IPS-NIHi7 (cell line): ENCODE results near the gene TCHH.
A peak's percentile ranks its signal among the peaks of the same experiment; 100 is the strongest.
"Not testable (repeated sequence)": the region's sequence is repeated elsewhere in the genome, so short reads cannot be mapped to it uniquely, and the experiment has no call there.

Source experiments
- DNase-seq: peaks from one replicate; pipeline ENCODE4 v3.0.0; 2012; ENCODE audit warnings: mixed read lengths; ENCODE audit errors: extremely low spot score

TCHH gene, protein sequence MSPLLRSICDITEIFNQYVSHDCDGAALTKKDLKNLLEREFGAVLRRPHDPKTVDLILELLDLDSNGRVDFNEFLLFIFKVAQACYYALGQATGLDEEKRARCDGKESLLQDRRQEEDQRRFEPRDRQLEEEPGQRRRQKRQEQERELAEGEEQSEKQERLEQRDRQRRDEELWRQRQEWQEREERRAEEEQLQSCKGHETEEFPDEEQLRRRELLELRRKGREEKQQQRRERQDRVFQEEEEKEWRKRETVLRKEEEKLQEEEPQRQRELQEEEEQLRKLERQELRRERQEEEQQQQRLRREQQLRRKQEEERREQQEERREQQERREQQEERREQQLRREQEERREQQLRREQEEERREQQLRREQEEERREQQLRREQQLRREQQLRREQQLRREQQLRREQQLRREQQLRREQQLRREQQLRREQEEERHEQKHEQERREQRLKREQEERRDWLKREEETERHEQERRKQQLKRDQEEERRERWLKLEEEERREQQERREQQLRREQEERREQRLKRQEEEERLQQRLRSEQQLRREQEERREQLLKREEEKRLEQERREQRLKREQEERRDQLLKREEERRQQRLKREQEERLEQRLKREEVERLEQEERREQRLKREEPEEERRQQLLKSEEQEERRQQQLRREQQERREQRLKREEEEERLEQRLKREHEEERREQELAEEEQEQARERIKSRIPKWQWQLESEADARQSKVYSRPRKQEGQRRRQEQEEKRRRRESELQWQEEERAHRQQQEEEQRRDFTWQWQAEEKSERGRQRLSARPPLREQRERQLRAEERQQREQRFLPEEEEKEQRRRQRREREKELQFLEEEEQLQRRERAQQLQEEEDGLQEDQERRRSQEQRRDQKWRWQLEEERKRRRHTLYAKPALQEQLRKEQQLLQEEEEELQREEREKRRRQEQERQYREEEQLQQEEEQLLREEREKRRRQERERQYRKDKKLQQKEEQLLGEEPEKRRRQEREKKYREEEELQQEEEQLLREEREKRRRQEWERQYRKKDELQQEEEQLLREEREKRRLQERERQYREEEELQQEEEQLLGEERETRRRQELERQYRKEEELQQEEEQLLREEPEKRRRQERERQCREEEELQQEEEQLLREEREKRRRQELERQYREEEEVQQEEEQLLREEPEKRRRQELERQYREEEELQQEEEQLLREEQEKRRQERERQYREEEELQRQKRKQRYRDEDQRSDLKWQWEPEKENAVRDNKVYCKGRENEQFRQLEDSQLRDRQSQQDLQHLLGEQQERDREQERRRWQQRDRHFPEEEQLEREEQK (N-terminal part only)

DNA sequence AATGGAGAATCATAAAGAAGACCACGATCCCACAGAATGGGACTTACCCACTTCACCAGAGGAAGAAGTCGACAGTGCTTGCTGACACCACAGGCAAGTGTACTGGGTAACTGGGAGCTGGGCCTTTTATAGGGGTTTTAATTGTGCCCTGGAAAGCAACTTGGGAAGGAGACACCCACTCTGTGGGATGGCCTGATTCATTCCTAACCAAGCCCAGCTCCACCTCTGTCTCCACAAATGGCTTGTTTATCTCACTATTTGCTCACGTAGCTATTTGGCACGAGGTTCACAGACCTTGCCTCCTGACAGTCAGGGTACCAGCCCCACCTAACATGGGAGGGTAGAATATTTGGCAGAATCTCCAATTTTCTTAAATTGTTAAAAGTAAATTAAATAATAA, at the start of gene TCHH:
TSS of gene TCHH (minus strand) at position 101 of the 400 bp plus-strand sequence. CDS start 1,364 bp downstream, outside the sequence.
- DNase-seq: no peak

DNA sequence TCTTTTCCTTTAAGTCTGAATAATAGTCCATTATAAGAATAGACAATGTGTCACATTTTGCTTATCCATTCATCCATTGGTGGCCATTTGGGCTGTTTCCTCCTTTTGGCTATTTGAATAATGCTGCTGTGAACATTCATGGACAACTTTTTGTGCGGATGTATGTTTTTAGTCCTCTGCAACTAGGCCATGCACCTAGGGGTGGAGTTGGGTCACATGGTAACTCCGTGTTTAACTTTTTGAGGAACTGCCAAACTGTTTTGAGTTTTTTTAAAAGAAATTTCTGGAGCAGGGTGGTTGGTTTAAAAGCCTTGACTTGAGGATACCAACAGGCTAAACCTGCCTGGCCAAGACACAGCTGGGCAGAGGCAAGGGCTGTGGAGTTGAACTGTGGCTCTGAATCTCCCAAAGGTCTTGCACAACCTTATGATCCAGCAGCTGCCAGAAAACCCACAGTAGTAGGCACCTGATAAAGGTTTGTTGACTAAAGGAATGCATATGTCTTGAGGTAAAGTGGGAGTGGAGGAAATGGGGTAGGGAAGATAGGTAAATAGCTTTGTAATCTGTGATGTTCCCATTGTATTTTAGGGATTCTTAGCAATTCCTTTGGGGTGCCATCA, 49.4 kb upstream of the TCHH start:
- DNase-seq: no peak

DNA sequence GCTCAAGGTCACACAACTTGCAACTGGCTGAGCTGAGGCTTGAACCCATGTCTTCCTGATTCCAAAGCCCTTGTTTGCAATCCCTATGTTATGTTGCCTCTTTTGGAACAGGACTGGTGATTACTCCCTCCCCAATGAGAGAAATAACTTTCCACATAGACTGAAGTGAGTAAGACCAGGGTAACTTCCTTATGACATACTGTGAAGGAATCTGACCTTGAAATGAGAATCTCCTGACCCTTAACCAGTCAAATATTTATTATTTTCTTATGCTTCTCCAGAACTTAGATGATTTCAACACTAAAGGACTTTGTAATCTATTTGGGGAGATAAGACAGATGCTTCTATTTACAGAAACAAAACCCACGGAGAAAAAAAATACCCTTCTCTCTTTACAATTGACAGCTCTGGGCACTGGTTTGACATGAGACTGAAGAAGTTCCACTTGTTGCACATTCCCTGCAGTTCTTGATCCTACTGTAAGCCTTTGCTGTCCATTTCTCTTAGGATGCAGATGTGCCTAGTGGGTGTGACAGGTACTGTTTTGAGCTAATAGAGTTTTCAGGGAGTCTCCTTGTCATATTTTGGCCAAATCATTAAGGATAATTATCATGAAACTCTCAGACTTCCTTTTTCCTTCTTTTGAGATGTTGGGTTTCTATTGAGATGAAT, 47.7 kb upstream of the TCHH start:
- no peak for DNase-seq

DNA sequence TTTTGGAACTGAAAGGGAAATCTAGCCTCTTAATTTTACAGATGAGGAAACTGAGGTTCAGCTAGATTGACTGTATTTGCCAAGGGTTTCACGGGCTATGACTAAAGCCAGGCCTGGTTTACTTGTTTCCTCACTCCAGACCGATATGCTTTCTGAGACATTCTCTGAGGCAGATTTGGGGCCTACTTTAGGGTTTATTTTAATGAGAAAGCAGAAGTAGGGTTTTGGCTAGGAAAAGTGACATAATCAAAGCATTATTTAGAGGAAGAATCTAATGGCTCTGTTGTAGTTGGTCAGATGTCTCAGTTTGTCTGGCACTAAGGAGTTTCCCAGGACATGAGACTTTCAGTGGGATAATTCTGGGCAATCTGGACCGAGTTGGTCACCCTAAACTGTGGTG, 45.3 kb upstream of the TCHH start:
- DNase-seq: no peak

DNA sequence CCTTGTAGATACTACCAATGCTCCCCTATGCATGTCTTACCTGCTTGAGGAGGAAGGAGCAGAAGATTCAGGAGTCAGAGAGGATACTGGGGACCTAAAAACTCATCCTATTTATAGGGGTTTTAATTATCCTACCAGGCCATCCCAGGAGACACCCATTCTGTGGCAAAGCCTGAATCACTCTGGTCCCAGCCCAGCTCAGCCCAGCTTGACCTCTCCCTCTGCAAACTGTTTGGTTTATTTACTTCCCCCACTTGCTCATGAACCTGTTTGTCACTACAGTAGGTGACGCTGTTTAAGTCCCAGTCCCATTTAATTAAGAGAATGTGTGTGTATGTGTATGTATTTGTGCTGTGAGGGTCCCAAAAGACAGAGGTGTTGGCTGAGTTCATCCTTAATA, 43.9 kb upstream of the TCHH start, which contains the start of gene RPTN:
TSS of gene RPTN (minus strand) at position 85 of the 400 bp plus-strand sequence. CDS start 1,339 bp downstream, outside the sequence.
- DNase-seq: no peak

DNA sequence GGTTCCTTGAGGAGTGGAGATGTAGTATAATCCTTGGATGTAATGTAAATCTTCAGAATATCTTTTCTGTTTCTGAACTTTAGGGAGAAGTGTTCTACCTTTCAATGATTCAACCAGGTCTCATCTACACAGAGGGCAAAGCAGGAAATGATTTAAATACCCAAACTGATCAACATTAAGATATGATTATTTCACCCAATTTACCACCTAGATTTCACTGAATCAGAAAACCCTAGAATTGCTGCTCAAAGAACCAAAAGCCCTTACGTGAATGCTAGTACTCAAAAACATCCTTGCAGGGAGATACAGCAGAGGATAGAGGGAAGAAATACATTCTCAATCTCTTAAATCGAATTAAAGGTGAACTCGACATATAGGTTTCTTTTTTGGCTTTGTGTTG, 38.8 kb upstream of the TCHH start:
- no peak for DNase-seq

DNA sequence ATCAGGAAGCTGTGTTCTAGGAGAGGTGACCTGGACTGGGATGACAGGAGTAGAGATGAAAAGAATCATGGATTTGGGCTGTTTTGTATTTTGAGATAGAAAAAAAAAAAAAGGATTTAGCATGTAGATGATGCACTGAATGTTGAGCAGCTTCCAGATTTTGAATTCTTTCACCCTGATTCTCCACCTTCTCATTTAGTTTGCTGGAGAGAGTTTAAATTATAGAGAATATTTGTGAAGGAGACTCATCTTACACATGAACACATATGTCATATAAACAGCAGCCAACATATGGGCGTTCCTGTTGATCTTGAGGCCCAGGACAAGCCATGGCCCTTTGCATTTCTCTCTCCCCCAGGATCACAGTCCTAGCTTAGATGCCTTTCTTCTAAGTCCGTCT, 36.4 kb upstream of the TCHH start:
- DNase-seq: no peak

DNA sequence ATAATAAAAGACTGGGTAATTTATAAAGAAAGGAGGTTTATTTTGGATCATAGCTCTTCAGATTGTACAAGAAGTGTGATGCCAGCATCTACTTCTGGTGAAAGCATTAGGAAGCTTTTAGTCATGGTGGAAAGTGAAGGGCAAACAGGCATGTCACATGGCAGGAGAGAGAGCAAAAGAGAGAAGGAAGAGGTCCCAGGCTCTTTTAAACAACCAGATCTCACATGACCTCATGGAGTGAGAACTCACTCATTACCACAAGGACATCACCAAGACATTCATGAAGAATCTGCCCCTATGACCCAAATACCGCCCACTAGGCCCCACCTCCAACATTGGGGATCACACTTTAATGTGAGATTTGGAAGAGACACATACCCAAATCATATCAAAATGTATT, 33.7 kb upstream of the TCHH start:
- no peak for DNase-seq

DNA sequence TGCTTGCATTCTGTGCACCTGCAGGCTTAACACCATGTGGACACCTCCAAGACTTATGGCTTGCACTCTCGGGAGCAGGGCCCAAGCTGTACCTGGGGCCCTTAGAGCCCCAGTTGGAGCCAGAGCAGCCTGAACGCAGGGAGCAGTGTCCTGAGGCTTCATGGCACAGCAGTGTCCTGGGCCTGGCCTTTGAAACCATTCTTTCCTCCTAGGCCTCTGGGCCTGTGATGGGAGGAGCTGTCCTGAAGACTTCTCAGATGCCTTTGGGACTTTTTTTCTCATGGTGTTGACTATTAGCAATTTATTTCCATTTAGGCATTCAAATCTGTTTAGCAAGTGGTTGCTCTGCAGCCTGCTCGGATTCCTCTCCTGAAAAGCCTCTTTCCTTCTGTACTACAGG, 32.8 kb upstream of the TCHH start:
- DNase-seq: no peak

DNA sequence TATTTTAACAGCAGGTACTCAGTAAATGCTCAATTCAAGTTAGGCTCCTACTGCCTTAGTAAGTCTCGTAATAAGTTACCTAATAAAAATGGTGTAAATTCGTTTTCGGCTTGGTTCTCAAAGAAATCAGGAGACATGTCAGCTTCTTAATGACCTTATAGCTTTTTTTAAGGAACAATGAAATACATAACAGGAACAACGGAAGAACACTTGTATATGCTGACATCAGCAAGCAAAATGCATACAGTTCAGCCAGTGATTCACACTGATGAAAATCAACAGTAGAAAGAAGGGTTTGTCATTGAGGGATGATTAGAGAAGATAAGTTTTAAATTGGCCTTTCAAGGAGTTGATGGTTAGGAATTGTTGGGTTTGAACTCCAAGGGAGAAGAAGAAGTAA, 30.5 kb upstream of the TCHH start:
- no peak for DNase-seq

DNA sequence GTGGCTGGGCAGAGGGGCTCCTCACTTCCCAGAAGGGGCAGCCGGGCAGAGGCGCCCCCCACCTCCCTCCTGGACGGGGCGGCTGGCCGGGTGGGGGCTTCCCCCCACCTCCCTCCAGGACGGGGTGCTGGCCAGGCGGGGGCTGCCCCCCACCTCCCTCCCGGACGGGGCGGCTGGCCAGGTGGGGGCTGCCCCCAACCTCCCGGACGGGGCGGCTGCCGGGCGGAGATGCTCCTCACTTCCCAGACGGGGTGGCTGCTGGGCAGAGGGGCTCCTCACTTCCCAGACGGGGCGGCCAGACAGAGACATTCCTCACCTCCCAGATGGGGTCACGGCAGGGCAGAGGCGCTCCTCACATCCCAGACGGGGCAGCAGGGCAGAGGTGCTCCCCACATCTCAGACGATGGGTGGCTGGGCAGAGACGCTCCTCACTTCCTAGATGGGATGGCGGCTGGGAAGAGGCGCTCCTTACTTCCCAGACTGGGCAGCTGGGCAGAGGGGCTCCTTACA, 29.5 kb upstream of the TCHH start:
- not testable (repeated sequence) for DNase-seq

DNA sequence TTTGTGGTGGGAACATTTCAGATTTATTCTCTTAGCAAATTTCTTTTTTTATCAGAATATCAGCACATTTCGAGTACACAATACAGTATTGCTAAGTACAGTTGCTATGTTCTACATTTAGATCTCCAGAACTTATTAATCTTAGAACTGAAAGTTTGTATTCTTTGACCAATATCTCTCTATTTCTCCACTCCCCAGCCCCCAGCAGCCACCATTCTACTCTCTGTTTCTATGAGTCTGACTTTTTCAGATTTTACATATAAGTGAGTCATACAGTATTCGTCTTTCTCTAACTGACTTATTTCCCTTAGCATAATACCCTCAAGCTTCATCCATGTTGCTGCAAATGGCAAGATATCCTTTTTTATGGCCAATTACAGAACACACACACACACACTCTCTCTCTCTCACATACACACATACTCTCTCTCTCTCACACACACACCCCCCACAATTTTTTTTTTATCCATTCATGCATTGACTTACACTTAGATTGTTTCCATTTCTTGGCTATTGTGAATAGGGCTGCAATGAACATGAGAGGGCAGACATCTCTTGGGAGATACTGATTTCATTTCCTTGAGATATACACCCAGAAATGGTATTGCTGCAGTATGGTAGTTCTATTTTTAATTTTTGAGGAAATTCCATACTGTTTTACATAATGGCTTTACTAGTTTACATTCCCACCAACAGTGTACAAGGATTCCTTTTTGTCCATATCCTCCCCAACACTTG, 28.1 kb upstream of the TCHH start:
- no peak for DNase-seq

DNA sequence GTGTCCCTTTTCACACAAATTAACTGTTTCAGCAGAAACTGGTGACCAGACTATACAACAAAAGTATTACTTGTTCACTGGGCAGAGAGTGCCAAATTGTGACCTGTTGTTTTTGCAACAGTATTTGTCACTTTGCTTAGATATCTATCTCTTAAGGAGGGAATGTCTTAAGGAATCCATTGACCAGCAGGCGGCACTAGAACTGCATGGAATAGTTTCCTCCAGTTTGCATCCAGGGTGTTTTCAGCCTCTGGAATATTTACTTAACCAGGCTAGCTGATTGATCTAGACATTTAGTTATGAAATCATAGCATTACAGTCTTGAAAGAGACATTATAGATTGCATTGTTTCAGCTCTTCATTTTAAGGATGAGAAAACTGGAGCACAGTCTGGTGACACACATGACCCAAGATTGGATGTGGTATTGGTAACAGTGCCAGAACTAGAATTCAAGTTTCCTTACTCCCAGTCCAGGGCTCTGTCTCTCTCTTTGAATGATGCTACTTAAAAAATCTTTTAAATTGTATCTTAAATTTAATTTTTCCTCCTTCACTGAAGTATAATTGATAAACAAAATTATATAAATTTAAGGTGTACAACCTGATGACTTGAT, 26.8 kb upstream of the TCHH start:
- peak; percentile 14 for DNase-seq

DNA sequence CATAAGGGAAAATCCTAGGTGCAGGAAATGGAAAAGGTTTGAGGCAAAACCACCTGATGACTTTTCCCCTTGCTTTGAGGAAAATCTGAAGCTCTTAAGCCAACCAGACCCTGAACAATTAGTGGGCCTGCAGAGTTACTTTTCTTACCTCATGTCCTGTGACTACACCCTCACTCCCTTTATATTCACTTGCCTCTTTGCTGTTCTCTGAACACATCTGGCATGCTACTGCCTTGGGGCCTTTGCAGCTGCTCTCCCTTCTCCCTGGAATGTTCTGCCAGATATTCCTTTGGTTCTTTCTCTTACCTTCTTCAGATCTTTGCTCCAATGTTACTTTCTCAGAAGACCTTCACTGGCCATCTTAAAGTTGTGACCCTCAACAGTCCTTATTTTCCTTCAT, 22.0 kb upstream of the TCHH start:
- no peak for DNase-seq

DNA sequence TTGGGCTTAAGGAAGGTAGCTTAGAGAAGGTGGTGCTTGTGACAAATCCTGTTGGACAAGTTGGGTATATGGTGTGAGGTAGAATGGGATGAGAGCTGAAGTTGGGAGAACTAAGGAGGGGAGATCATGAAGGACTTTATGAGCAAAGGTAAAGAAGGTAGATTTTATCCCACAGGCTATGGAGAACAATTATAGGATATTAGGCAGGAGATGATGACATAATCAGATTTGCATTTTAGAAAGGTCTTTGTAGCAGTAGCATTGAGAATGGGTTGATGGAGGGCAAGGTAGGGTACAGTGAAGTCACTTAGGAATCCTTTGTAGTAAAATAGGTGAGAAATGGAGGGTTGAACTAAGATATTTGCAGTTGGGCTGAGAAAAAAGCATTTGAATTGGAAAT, 14.9 kb upstream of the TCHH start:
- DNase-seq: no peak

DNA sequence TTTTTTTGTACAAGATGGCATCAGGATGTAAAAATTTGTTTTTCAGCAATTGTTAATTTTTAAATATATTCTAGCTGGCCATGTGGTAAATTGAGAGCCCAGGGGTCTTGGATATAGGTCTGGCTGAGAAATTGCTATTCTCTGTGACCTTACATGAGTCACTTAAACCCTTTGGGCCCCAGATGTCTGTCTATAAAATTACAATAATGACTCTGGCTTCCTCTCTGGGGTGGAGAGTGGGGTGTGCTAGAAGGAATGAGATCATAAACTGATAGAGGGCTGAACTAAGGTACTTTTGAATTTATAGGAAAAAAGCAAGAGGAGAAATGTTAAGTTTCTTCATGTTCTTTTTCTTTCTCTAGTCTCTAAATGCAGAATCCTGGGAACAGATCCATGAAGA, 12.4 kb upstream of the TCHH start:
- DNase-seq: no peak

DNA sequence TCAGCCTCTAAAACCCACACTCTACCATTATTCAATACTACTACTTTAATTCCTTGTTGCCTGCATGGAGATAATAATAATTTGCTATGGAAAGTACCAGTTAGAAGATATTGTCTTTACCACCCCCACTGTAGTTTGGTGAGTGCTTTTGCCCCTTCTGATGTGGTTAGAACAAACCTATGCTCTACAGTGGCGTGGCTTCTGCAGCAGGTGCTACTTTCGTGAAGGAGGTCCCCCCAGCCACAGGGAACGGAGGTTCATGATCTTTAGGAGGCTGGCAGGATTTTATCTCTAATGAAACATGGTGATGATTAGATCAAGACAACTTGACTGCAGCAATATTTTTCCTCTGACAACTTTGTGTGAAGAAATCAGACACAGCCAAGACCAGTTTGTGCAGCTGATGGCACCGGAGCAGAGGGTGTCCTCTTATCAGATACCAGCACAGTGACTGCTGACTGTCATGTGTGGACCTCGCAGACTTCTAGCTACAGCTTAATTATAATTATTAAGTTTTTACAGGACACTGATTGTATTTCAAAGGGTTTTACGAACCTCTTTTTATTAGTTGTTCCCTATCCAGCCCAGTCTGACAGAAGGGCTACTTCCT, 10.7 kb upstream of the TCHH start:
- no peak for DNase-seq

DNA sequence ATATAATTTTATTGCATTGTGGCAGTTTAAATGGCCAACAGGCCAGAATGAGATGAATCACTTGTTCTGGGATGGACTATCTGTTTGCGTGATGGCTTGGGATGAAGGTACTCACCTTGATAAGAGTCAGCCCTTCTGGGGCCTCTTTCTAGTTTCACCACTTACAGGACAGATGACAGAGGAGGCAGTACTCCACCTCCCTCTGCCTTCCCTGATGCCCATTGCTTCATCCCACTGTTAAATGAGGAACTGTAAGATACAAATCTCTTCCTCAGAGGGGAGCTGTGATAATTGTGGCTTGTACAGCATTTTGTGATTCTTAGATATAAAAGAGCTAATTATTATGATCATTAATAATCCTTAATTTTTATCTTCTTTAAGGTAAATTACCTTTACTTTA, 3.7 kb upstream of the TCHH start:
- no peak for DNase-seq

DNA sequence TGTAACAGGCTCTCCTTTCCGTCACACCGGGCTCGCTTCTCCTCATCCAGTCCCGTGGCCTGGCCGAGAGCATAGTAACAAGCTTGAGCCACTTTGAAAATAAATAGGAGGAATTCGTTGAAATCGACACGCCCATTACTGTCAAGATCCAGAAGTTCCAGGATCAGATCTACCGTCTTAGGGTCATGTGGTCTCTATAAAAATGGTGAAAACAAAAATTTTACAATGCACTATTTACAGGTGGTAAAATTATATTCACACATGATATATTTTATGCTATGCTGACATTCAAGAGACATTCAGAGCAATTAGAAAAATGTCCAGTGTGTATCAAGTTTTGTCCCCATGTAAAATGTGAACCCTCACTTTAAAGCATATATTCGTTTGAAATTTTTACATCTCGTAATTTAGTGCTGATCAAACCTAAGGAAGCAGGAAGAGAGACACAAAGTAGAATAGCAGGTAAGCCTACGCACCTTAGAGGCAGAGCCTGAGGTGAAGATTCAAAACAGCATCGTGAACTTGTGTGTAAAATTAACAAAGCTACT, 2.3 kb downstream of the TCHH start:
- no peak for DNase-seq
